HepG2 (cell line): ENCODE data around the gene TMCC1. TPM values are rescaled to one million over a fixed set of nuclear protein-coding genes. Genes with fewer than 3 reads are reported as not detected.
A peak's percentile ranks its signal among the peaks of the same experiment; 100 is the strongest.

Source experiments
- BORCS8-MEF2B ChIP-seq: sonication (generic); formaldehyde crosslinking; IDR thresholded peaks from 2 replicates; pipeline ENCODE4 v1.8.0; 2022; ENCODE audit warnings: mild to moderate bottlenecking, missing genetic modification reagents
- FLYWCH1 ChIP-seq: sonication (generic); formaldehyde crosslinking; IDR thresholded peaks from 2 replicates; pipeline ENCODE4 v1.8.1; 2023; ENCODE audit warnings: mild to moderate bottlenecking, missing genetic modification reagents
- FOXC1 ChIP-seq: sonication (generic); formaldehyde crosslinking; IDR thresholded peaks from 2 replicates; pipeline ENCODE4 v1.8.0; 2022; ENCODE audit warnings: mild to moderate bottlenecking, missing genetic modification reagents, borderline replicate concordance
- FOXK1 ChIP-seq: sonication (generic); formaldehyde crosslinking; IDR thresholded peaks from 2 replicates; pipeline ENCODE4 v1.4.0; 2020; ENCODE audit warnings: low read depth, missing genetic modification reagents, borderline replicate concordance
- GPN1 ChIP-seq: sonication (generic); formaldehyde crosslinking; IDR thresholded peaks from 2 replicates; pipeline ENCODE4 v1.5.1; 2020; ENCODE audit warnings: missing genetic modification reagents, borderline replicate concordance
- HOXA9 ChIP-seq: sonication (generic); formaldehyde crosslinking; IDR thresholded peaks from 2 replicates; pipeline ENCODE4 v1.8.1; 2022; ENCODE audit warnings: missing genetic modification reagents, mild to moderate bottlenecking, moderate library complexity, borderline replicate concordance
- MEF2D ChIP-seq: sonication (generic); formaldehyde crosslinking; IDR thresholded peaks from 2 replicates; pipeline ENCODE4 v1.5.1; 2020; ENCODE audit warnings: mild to moderate bottlenecking, missing genetic modification reagents
- RBFOX2 ChIP-seq: fragments of 200-400 bp; formaldehyde crosslinking; IDR thresholded peaks from 2 replicates; pipeline ENCODE4 v1.6.1; 2017; ENCODE audit warnings: low read depth, mild to moderate bottlenecking, low read length
- REL ChIP-seq: sonication (generic); formaldehyde crosslinking; conservative IDR thresholded peaks from 2 replicates; pipeline ENCODE4 v1.8.0; 2022; ENCODE audit warnings: mild to moderate bottlenecking, missing genetic modification reagents, moderate library complexity
- RELA ChIP-seq: sonication (generic); formaldehyde crosslinking; IDR thresholded peaks from 2 replicates; pipeline ENCODE4 v1.4.0; 2020; ENCODE audit warnings: missing genetic modification reagents
- SP4 ChIP-seq: sonication (generic); formaldehyde crosslinking; IDR thresholded peaks from 2 replicates; pipeline ENCODE4 v1.8.1; 2023; ENCODE audit warnings: mild to moderate bottlenecking, missing genetic modification reagents
- SRSF1 ChIP-seq: fragments of 200-400 bp; formaldehyde crosslinking; optimal IDR thresholded peaks from 2 replicates; pipeline ENCODE3; 2017; ENCODE audit warnings: mild to moderate bottlenecking, low read depth, low read length, moderate library complexity
- STAG1 ChIP-seq: sonication (generic); formaldehyde crosslinking; IDR thresholded peaks from 2 replicates; pipeline ENCODE4 v1.4.0; 2020; ENCODE audit warnings: missing genetic modification reagents
- TBX2 ChIP-seq: sonication (generic); formaldehyde crosslinking; IDR thresholded peaks from 2 replicates; pipeline ENCODE4 v1.5.0; 2020; ENCODE audit warnings: missing genetic modification reagents, mild to moderate bottlenecking, borderline replicate concordance
- ZKSCAN5 ChIP-seq: sonication (generic); formaldehyde crosslinking; IDR thresholded peaks from 2 replicates; pipeline ENCODE4 v1.5.1; 2020; ENCODE audit warnings: mild to moderate bottlenecking, missing genetic modification reagents
- ZNF264 ChIP-seq: sonication (generic); formaldehyde crosslinking; IDR thresholded peaks from 2 replicates; pipeline ENCODE4 v1.4.0; 2020; ENCODE audit warnings: missing genetic modification reagents
- ZNF30 ChIP-seq: sonication (generic); formaldehyde crosslinking; IDR thresholded peaks from 2 replicates; pipeline ENCODE4 v1.5.0; 2020; ENCODE audit warnings: mild to moderate bottlenecking, missing genetic modification reagents
- ZNF510 ChIP-seq: sonication (generic); formaldehyde crosslinking; IDR thresholded peaks from 2 replicates; pipeline ENCODE4 v1.4.0; 2020; ENCODE audit warnings: low read depth, mild to moderate bottlenecking, missing genetic modification reagents
- ZSCAN31 ChIP-seq: sonication (generic); formaldehyde crosslinking; IDR thresholded peaks from 2 replicates; pipeline ENCODE4 v1.5.0; 2020; ENCODE audit warnings: low read depth, mild to moderate bottlenecking, missing genetic modification reagents
- polyA plus RNA-seq, 8 experiments: library from polyadenylated mRNA; depleted of rRNA in 3 of 8; stranded (reverse) in 7 of 8; unstranded in 1 of 8; fragments of >200 nt; fragmentation: Illumina TruSeq in 4 of 8; extraction: Trizol in 4 of 8; gene quantifications; 2 replicates each; pipeline versions ENCODE4 v1.2.1 to v1.2.3, GENCODE V29; 2011 to 2016; ENCODE audit warnings: low read depth in 4 of 8, missing spikeins in 1 of 8, mixed read lengths in 1 of 8; ENCODE audit not compliant: insufficient read depth in 1 of 8
- total RNA-seq, 5 experiments: library from RNA; depleted of rRNA; stranded (reverse); fragments of >200 nt; fragmentation: Illumina TruSeq; extraction: Trizol; gene quantifications; 2 replicates each; pipeline ENCODE4 v1.2.3, GENCODE V29; 2016; ENCODE audit warnings: low read depth in 1 of 5
- TF ChIP-seq, protein P1 (sequence below), 2 experiments: sonication (generic) in 1 of 2; formaldehyde crosslinking in 1 of 2; IDR thresholded peaks; 2 replicates each; pipeline versions ENCODE4 v1.6.1 to v1.9.0; 2014 to 2022; ENCODE audit warnings: antibody characterized with exemption in 1 of 2, borderline replicate concordance in 1 of 2, inconsistent platforms in 1 of 2, low read depth in 1 of 2, missing genetic modification reagents in 1 of 2
- TF ChIP-seq, protein P2 (sequence below), 2 experiments: IDR thresholded peaks; 2 replicates each; pipeline ENCODE4 v1.6.1; 2011 to 2012; ENCODE audit warnings: low read length in 2 of 2, borderline replicate concordance in 1 of 2, low read depth in 1 of 2, mild to moderate bottlenecking in 1 of 2, moderate library complexity in 1 of 2

Gene TMCC1
- total and polyA plus RNA-seq, 2 of the 13 experiments (the other 11 are each of a cell fraction or from before 2014, with no cell fraction given): 12.1 to 264 TPM

DNA sequence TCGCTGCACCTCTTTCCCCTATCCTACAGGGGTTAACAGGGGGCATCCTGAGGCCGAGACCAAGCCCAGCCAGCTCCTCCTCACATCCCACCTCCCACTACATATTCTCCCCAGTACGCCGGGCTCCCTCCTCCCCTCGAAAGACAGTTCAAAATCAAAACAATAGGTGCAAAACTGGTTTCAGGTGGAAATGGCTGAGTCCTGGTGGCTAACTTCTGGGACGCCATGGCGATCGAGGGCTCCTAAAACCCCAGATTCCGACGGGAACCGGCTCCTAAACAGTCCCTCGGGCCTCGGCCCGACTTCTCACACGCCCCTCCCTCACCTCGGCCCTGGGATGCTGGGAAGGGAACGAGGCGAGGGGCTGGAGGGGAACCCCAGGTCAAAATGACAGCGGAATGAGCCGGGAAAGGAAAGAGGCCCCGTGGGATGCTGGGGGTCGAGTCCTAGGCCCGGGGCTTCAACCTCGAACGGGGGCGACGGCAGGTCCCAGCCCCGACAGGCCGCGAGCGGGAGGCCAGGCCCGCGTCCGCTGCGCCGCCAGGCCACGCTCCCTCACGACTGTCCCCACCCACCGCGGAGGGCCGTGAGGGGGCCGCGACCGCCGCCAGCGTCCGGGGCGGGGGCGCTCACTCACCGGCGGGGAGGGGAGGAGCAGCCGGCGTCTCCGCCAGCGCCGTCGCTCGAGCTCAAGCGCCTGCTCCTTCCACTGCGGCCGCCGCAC lies 492 bp downstream of the TMCC1 start (continued):
- TF ChIP-seq, protein P1, sequence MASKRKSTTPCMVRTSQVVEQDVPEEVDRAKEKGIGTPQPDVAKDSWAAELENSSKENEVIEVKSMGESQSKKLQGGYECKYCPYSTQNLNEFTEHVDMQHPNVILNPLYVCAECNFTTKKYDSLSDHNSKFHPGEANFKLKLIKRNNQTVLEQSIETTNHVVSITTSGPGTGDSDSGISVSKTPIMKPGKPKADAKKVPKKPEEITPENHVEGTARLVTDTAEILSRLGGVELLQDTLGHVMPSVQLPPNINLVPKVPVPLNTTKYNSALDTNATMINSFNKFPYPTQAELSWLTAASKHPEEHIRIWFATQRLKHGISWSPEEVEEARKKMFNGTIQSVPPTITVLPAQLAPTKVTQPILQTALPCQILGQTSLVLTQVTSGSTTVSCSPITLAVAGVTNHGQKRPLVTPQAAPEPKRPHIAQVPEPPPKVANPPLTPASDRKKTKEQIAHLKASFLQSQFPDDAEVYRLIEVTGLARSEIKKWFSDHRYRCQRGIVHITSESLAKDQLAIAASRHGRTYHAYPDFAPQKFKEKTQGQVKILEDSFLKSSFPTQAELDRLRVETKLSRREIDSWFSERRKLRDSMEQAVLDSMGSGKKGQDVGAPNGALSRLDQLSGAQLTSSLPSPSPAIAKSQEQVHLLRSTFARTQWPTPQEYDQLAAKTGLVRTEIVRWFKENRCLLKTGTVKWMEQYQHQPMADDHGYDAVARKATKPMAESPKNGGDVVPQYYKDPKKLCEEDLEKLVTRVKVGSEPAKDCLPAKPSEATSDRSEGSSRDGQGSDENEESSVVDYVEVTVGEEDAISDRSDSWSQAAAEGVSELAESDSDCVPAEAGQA (IDR thresholded peaks at IDR 0.05; ENCODE audit: low read depth): no peak
- TF ChIP-seq, protein P1 (CRISPR knock-in tag; IDR thresholded peaks at IDR 0.05; ENCODE audit: borderline replicate concordance): no peak
- TF ChIP-seq SP4 (no peak), ZSCAN31 (CRISPR knock-in tag) (no peak), ZNF30 (CRISPR knock-in tag) (no peak), ZNF264 (no peak), STAG1 (CRISPR knock-in tag) (no peak), SRSF1 (peak; percentile 77), RELA (CRISPR knock-in tag) (no peak), RBFOX2 (peak; percentile 91), FOXK1 (CRISPR knock-in tag) (no peak), FOXC1 (no peak), ZNF510 (CRISPR knock-in tag) (no peak), HOXA9 (no peak; the same call in 1 of the 2 replicates), FLYWCH1 (CRISPR knock-in tag) (no peak), REL (CRISPR knock-in tag) (no peak), GPN1 (CRISPR knock-in tag) (peak; percentile 45; the same call in 1 of the 2 replicates), ZKSCAN5 (no peak), MEF2D (CRISPR knock-in tag) (no peak; the same call in 1 of the 2 replicates), TBX2 (CRISPR knock-in tag) (no peak; the same call in 1 of the 2 replicates), BORCS8-MEF2B (no peak)
- TF ChIP-seq, protein P2, sequence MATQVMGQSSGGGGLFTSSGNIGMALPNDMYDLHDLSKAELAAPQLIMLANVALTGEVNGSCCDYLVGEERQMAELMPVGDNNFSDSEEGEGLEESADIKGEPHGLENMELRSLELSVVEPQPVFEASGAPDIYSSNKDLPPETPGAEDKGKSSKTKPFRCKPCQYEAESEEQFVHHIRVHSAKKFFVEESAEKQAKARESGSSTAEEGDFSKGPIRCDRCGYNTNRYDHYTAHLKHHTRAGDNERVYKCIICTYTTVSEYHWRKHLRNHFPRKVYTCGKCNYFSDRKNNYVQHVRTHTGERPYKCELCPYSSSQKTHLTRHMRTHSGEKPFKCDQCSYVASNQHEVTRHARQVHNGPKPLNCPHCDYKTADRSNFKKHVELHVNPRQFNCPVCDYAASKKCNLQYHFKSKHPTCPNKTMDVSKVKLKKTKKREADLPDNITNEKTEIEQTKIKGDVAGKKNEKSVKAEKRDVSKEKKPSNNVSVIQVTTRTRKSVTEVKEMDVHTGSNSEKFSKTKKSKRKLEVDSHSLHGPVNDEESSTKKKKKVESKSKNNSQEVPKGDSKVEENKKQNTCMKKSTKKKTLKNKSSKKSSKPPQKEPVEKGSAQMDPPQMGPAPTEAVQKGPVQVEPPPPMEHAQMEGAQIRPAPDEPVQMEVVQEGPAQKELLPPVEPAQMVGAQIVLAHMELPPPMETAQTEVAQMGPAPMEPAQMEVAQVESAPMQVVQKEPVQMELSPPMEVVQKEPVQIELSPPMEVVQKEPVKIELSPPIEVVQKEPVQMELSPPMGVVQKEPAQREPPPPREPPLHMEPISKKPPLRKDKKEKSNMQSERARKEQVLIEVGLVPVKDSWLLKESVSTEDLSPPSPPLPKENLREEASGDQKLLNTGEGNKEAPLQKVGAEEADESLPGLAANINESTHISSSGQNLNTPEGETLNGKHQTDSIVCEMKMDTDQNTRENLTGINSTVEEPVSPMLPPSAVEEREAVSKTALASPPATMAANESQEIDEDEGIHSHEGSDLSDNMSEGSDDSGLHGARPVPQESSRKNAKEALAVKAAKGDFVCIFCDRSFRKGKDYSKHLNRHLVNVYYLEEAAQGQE (IDR thresholded peaks at IDR 0.05; ENCODE audit: borderline replicate concordance in 1 of 2, low read depth in 1 of 2, low read length in 2 of 2): no peak; a peak in 1 of 4 replicates
